ENCODE data around the gene ADARB1.

- TF ChIP-seq CTCF (conservative IDR thresholded peaks at IDR 0.05; ENCODE audit: low read depth, low read length) (no peak), RFX5 (IDR thresholded peaks at IDR 0.05; ENCODE audit: low read depth, low read length) (no peak)
Measured at GRCh38 chr21:45135122-45135521, 60.7 kb downstream of the ADARB1 start.

Data from IMR-90 (cell line).